HEK293 (cell line): ENCODE measurements around the gene OPTN.

ENCODE experiments used
- ZNF138 ChIP-seq: fragments of 450-650 bp; formaldehyde crosslinking; IDR thresholded peaks from 2 replicates; pipeline ENCODE4 v1.5.1; 2016; ENCODE audit warnings: missing biosample characterization, missing genetic modification characterization, borderline replicate concordance
- ZNF239 ChIP-seq: fragments of 450-650 bp; formaldehyde crosslinking; IDR thresholded peaks from 2 replicates; pipeline ENCODE4 v1.5.1; 2016; ENCODE audit warnings: missing biosample characterization, missing genetic modification characterization
- ZNF24 ChIP-seq: fragments of 450-650 bp; formaldehyde crosslinking; IDR thresholded peaks from 2 replicates; pipeline ENCODE4 v1.5.1; 2016; ENCODE audit warnings: missing biosample characterization, missing genetic modification characterization
- ZNF501 ChIP-seq: fragments of 450-650 bp; formaldehyde crosslinking; IDR thresholded peaks from 2 replicates; pipeline ENCODE4 v1.5.1; 2016; ENCODE audit warnings: missing biosample characterization, missing genetic modification characterization

DNA sequence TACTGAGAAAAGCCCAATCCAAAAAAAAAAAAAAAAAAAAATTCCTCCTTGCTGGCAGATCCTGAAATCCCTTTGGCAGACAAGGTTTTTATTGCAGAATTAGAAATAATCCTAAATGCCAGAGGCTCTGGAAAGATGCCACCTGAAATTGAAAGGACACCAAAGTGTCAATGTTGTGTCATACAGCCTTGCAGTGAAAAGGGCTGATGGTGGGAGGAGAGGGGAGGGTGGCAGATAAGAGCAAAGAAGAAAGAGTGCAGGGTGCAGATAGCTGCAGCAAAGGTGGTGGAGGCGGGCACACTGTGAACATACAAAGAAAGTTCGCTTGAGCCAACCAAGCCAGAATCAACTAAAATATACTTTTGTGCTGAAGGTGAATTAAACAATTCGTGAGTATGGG, 8.2 kb upstream of the OPTN start:
- no peak for TF ChIP-seq ZNF138
- no peak for TF ChIP-seq ZNF24 (tag by site-specific recombination)
- no peak for TF ChIP-seq ZNF239 (tag by site-specific recombination)
- TF ChIP-seq ZNF501 (tag by site-specific recombination) = no peak
